Osteoblast (primary cell): ENCODE data around the gene CLEC16A. TPM values are rescaled to one million over a fixed set of nuclear protein-coding genes. Genes with fewer than 3 reads are reported as not detected.

Experiments used
- DNase-seq: peaks from one replicate; pipeline ENCODE4 v3.0.0; 2011; ENCODE audit warnings: low spot score, mixed read lengths; ENCODE audit not compliant: insufficient read length; ENCODE audit errors: missing footprints
- H2AFZ ChIP-seq: 2 replicates; pipeline ENCODE4 v1.6.0; 2011; ENCODE audit warnings: mild to moderate bottlenecking, low read length
- H3K27ac ChIP-seq: 2 replicates; pipeline ENCODE4 v1.5.1; 2011; ENCODE audit warnings: mild to moderate bottlenecking, low read depth, low read length, moderate library complexity
- H3K27me3 ChIP-seq: 2 replicates; pipeline ENCODE4 v1.6.0; 2012; ENCODE audit warnings: mild to moderate bottlenecking, control low read depth, inconsistent platforms, low read length, moderate library complexity; ENCODE audit not compliant: insufficient read depth
- H3K36me3 ChIP-seq: 2 replicates; pipeline ENCODE4 v1.5.1; 2011; ENCODE audit warnings: mild to moderate bottlenecking, low read length, control low read depth, moderate library complexity; ENCODE audit not compliant: insufficient read depth
- H3K4me1 ChIP-seq: 2 replicates; pipeline ENCODE4 v1.5.1; 2011; ENCODE audit warnings: mild to moderate bottlenecking, low read length, control low read depth, moderate library complexity; ENCODE audit not compliant: insufficient read depth
- H3K4me2 ChIP-seq: 2 replicates; pipeline ENCODE4 v1.6.0; 2011; ENCODE audit warnings: mild to moderate bottlenecking, low read length; ENCODE audit not compliant: insufficient read depth
- H3K4me3 ChIP-seq: fragments of 200-600 bp; sonication (generic); 3 replicates; pipeline ENCODE4 v1.5.1; 2012; ENCODE audit warnings: mild to moderate bottlenecking, low read length, inconsistent platforms; ENCODE audit not compliant: insufficient read depth
- H3K79me2 ChIP-seq: 2 replicates; pipeline ENCODE4 v1.6.0; 2012; ENCODE audit warnings: mild to moderate bottlenecking, low read length, control low read depth, inconsistent platforms; ENCODE audit not compliant: insufficient read depth
- H3K9me3 ChIP-seq: 2 replicates; pipeline ENCODE4 v1.5.1; 2011; ENCODE audit warnings: low read depth, low read length, control low read depth
- H4K20me1 ChIP-seq: 2 replicates; pipeline ENCODE4 v1.6.0; 2012; ENCODE audit warnings: mild to moderate bottlenecking, low read length, control low read depth; ENCODE audit not compliant: insufficient read depth
- CTCF ChIP-seq: IDR thresholded peaks from 2 replicates; pipeline ENCODE4 v1.5.1; 2011; ENCODE audit warnings: mild to moderate bottlenecking, low read depth, low read length, moderate library complexity; ENCODE audit errors: extremely low read depth
- total RNA-seq: library from RNA; depleted of rRNA; stranded (reverse); fragments of >200 nt; gene quantifications from 2 replicates; pipeline ENCODE4 v1.2.3, GENCODE V29; 2012

Gene CLEC16A
- total RNA-seq, 1 donor: 25.7 TPM

GRCh38 chr16:11145819-11146211 is 201.5 kb downstream of the CLEC16A start:
- Histone ChIP-seq H3K27me3 (no peaks in the 10 kb centered on the region), H3K4me3 (no peak overlapping the region), H3K4me2 (no peak overlapping the region), H3K4me1 (peaks cover 5% of the 10 kb centered on the region), H3K9me3 (no peaks in the 10 kb centered on the region), H4K20me1 (peaks cover 3% of the 10 kb centered on the region), H3K79me2 (no peaks in the 10 kb centered on the region), H3K36me3 (no peaks in the 10 kb centered on the region), H3K27ac (no peak overlapping the region), H2AFZ (no peak overlapping the region)
- no peak for DNase-seq
- no peak for TF ChIP-seq CTCF

- Histone ChIP-seq H2AFZ (no peak overlapping the region), H3K27me3 (no peaks in the 10 kb centered on the region), H4K20me1 (peaks cover 6% of the 10 kb centered on the region), H3K9me3 (no peaks in the 10 kb centered on the region), H3K27ac (no peak overlapping the region), H3K4me2 (no peak overlapping the region), H3K36me3 (no peaks in the 10 kb centered on the region), H3K79me2 (no peaks in the 10 kb centered on the region), H3K4me3 (no peak overlapping the region), H3K4me1 (peaks cover 5% of the 10 kb centered on the region)
- peak; percentile 17 for DNase-seq
- TF ChIP-seq CTCF: no peak
These were observed 202.8 kb downstream of the CLEC16A start for GRCh38 chr16:11147033-11147753.

GRCh38 chr16:11147754-11148444 is 203.5 kb downstream of the CLEC16A start:
- H4K20me1 ChIP-seq: peaks cover 6% of the 10 kb centered on the region
- no peak overlapping the region for H3K27ac ChIP-seq
- no peaks in the 10 kb centered on the region for H3K36me3 ChIP-seq
- no peaks in the 10 kb centered on the region for H3K79me2 ChIP-seq
- no peak overlapping the region for H3K4me3 ChIP-seq
- no peaks in the 10 kb centered on the region for H3K9me3 ChIP-seq
- TF ChIP-seq CTCF: no peak
- H2AFZ ChIP-seq: no peak overlapping the region
- no peak overlapping the region for H3K4me2 ChIP-seq
- H3K27me3 ChIP-seq: no peaks in the 10 kb centered on the region
- peak; percentile 2 for DNase-seq
- peaks cover 5% of the 10 kb centered on the region for H3K4me1 ChIP-seq

- H2AFZ ChIP-seq: no peak overlapping the region
- H3K36me3 ChIP-seq: no peaks in the 10 kb centered on the region
- H3K79me2 ChIP-seq: no peaks in the 10 kb centered on the region
- TF ChIP-seq CTCF: no peak
- peaks cover 5% of the 10 kb centered on the region for H3K4me1 ChIP-seq
- H4K20me1 ChIP-seq: peaks cover 6% of the 10 kb centered on the region
- no peak overlapping the region for H3K27ac ChIP-seq
- no peak overlapping the region for H3K4me2 ChIP-seq
- H3K27me3 ChIP-seq: no peaks in the 10 kb centered on the region
- H3K9me3 ChIP-seq: no peaks in the 10 kb centered on the region
- no peak overlapping the region for H3K4me3 ChIP-seq
- peak; percentile 76 for DNase-seq
These were observed 204.8 kb downstream of the CLEC16A start for GRCh38 chr16:11149011-11149616.
